NCI-H82 (cell line): Measurements from ENCODE around the gene ACVRL1.

Experiments
- DNase-seq: peaks from one replicate; lab custom pipeline; 2025; lab: John Stamatoyannopoulos, UW

ACVRL1 gene

GRCh38 chr12:51915951-51916350, 8.6 kb downstream of the ACVRL1 start:
- DNase-seq = no peak

GRCh38 chr12:51917041-51917590, 9.8 kb downstream of the ACVRL1 start:
- no peak for DNase-seq

DNA sequence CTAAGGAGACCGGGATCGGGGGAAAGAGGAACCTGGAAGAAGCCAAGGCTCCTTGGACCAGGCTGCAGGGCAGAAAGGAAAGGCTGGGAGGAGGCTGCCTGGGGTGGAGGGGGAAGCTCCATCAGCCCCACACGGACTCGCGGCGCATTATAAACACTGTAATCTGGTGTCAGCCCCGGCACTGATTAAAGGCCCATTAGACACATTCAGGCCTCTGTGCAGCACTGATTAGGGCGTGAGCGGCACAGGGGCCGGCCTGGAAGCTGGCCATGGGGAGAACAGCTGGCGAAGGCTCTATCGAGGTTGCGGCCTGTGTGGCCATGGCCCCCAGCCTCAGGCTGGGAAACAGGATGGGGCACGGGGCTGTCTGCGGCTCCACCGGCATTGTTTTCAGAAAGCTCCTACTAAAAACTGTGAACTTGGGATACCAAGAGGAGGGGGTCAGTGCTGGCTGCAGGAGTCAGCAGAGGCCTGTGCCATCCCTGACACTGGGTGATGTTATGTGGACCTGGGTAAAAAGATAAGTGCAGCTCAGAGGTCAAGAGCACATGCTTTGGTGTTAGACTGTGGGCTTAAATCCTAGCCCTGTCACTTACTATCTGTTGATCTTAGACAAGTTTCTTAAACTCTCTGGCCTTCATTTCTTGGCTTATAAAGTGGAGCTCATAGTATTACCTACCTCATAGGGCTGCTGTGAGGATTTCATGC, 10.6 kb downstream of the ACVRL1 start:
- DNase-seq = peak; percentile 81

- DNase-seq = no peak
Observed at GRCh38 chr12:51920046-51920445, 12.7 kb downstream of the ACVRL1 start.

- peak; percentile 68 for DNase-seq
Observed at GRCh38 chr12:51921017-51921725, 13.9 kb downstream of the ACVRL1 start.

- no peak for DNase-seq
Observed at GRCh38 chr12:51922146-51922545, 14.8 kb downstream of the ACVRL1 start.

GRCh38 chr12:51922762-51923505, 15.6 kb downstream of the ACVRL1 start:
- DNase-seq = no peak

DNA sequence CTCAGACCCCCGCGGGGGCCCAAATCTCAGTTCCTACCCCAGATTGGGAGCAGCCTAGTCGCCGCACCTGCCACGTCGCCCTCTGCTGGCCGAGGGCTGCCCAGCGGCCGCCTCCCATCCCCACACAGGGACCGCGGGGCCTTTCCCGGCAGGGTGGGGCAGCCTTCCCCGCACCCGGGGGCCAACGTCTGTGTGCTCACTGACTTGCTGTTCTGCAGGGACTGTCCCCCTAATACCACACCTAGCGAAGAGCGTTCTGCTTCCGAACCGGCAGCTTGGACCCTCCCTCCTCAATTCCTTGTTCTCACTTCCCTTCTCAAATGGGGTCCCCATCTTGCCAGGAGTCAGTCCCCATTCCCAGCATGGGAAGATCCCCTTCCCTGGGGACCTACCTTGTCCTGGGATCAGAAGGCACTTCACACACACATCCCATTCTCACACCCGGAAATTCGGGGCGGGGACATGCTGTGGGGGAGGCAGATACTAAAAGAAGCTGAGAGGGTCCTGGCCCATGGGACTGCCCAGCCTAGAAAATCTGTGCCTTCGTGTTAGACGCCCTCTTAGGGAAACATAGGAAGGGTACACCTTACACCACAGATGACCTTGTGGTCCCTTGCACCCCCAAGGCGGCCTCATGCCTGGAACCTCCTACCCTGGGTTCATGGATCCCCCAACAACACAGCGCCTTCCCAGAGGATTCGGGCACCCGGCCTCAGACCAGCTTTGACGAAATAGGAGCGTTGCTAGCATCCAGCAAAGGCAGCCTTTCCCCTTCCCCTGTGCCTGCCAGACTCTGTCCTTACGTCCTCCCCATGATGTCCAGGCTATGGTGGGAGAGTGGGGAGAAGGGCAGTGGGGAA, 16.4 kb downstream of the ACVRL1 start:
- peak; percentile 60 for DNase-seq

- DNase-seq = no peak
Observed at GRCh38 chr12:51924551-51925319, 17.4 kb downstream of the ACVRL1 start.

GRCh38 chr12:51925346-51926063, 18.2 kb downstream of the ACVRL1 start:
- DNase-seq = no peak

GRCh38 chr12:51926064-51926632, 18.8 kb downstream of the ACVRL1 start:
- DNase-seq = no peak

DNA sequence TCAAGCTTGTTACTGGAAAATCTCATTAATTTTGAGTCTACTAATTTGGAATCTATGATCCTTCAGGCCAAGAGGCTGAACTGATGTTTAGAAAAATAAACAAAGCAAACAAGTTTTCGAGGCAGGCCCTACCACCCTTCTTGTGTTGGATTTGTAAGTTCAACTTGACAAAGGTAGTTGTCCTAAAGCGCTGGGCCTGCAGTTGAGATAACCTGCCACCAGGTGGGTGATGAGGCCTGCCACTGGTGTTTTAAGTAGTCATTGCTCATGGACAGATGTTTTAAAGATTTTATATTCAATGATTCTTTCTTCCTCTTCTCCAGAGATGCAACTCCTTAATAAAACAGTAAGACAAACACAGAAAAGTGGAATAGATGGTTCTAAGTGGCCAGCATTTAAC, 19.4 kb downstream of the ACVRL1 start:
- peak; percentile 58 for DNase-seq

GRCh38 chr12:51932218-51933076, 25.1 kb downstream of the ACVRL1 start:
- no peak for DNase-seq

GRCh38 chr12:51934080-51934479, 26.8 kb downstream of the ACVRL1 start:
- no peak for DNase-seq

DNA sequence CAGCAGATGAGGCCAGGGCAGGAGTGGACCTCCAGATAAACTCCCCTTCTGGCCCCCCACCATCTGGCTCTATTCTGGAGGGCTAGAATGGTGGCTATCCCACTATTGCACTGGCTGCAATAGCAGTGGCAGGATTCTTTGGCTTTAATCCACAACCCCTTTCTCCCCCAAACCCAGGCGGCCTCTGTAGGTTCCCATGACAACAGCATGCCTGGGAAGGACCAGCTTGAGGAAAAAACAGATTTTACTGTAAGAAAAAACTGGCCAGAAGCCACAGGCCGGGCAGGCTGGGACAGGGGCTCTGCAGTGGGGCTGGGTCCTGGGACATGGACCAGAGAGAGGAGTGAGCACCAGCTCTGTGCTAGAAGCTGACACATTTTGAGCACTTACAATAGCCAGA, 30.6 kb downstream of the ACVRL1 start:
- peak; percentile 53 for DNase-seq

- no peak for DNase-seq
Observed at GRCh38 chr12:51938726-51939125, 31.4 kb downstream of the ACVRL1 start.

GRCh38 chr12:51941011-51941581, 33.8 kb downstream of the ACVRL1 start:
- DNase-seq = peak; percentile 76

DNA sequence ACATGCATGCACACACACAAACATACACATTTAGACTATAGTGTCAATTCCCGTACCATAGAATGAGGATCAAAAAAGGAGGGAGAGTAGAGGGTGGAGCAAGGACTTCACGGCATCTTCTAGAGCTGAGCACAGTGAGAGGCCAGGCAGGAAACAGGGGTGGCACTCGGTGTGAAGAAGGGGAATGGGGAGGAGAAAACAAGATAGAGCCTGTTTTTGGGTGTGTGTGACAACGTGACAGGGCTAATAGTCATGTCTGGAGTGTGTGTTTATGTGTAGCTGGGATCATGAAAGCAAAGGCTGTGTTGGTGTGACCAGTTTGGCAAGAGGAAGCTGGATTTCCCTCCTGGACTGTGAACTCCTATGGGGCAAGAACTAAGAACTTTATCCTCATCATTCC, 34.3 kb downstream of the ACVRL1 start:
- DNase-seq = no peak

- no peak for DNase-seq
Observed at GRCh38 chr12:51942056-51942455, 34.8 kb downstream of the ACVRL1 start.
